GM12878 (cell line): Measurements from ENCODE around the gene COQ3. TPM values are rescaled to one million over a fixed set of nuclear protein-coding genes. Genes with fewer than 3 reads are reported as not detected.

Experiments
- ASH2L ChIP-seq: fragments of 300-600, 200-600 bp; sonication (generic); IDR thresholded peaks from 2 replicates; pipeline ENCODE4 v1.6.1; 2017; ENCODE audit warnings: low read depth, mild to moderate bottlenecking, borderline replicate concordance
- BMI1 ChIP-seq: fragments of 450-650 bp; IDR thresholded peaks from 2 replicates; pipeline ENCODE4 v1.6.1; 2016; ENCODE audit warnings: mild to moderate bottlenecking, moderate library complexity, borderline replicate concordance
- CEBPB ChIP-seq, 2 experiments: fragments of 150-350 bp in 1 of 2; IDR thresholded peaks; 2 replicates each; pipeline ENCODE4 v1.6.1; 2012 to 2014; ENCODE audit warnings: low read depth in 2 of 2, low read length in 2 of 2, borderline replicate concordance in 1 of 2, inconsistent platforms in 1 of 2
- CEBPZ ChIP-seq: fragments of 150-350 bp; IDR thresholded peaks from 2 replicates; pipeline ENCODE4 v1.6.1; 2016; ENCODE audit warnings: low read depth, low read length
- CREM ChIP-seq: IDR thresholded peaks from 2 replicates; pipeline ENCODE4 v1.6.1; 2014; ENCODE audit warnings: antibody characterized with exemption, low read depth
- HCFC1 ChIP-seq: fragments of 150-350 bp; IDR thresholded peaks from 2 replicates; pipeline ENCODE4 v1.6.1; 2014; ENCODE audit warnings: low read length
- MEF2A ChIP-seq: IDR thresholded peaks from 2 replicates; pipeline ENCODE4 v1.6.1; 2011; ENCODE audit warnings: low read depth, mild to moderate bottlenecking, low read length, moderate library complexity; ENCODE audit not compliant: insufficient read depth
- MTA3 ChIP-seq: IDR thresholded peaks from 2 replicates; pipeline ENCODE4 v1.6.1; 2012; ENCODE audit warnings: low read length, inconsistent platforms, borderline replicate concordance
- MXI1 ChIP-seq: fragments of 150-350 bp; IDR thresholded peaks from 2 replicates; pipeline ENCODE4 v1.6.1; 2011; ENCODE audit warnings: low read depth, mild to moderate bottlenecking, inconsistent platforms, low read length, improper control_type of control experiment
- MYB ChIP-seq: fragments of 150-350 bp; IDR thresholded peaks from 2 replicates; pipeline ENCODE4 v1.6.1; 2014; ENCODE audit warnings: mild to moderate bottlenecking, low read depth, low read length, borderline replicate concordance
- PBX3 ChIP-seq: IDR thresholded peaks from 2 replicates; pipeline ENCODE4 v1.6.1; 2011; ENCODE audit warnings: mild to moderate bottlenecking, low read depth, low read length, moderate library complexity; ENCODE audit not compliant: insufficient replicate concordance
- POLR2A ChIP-seq: IDR thresholded peaks from 2 replicates; pipeline ENCODE4 v1.6.1; 2011; ENCODE audit warnings: low read depth, mild to moderate bottlenecking, low read length
- SMC3 ChIP-seq: IDR thresholded peaks from 2 replicates; pipeline ENCODE4 v1.6.1; 2011; ENCODE audit warnings: low read length, improper control_type of control experiment, borderline replicate concordance
- SPI1 ChIP-seq: IDR thresholded peaks from 2 replicates; pipeline ENCODE4 v1.6.1; 2011; ENCODE audit warnings: low read depth, mild to moderate bottlenecking, low read length, moderate library complexity, borderline replicate concordance; ENCODE audit not compliant: insufficient read depth
- TCF12 ChIP-seq: IDR thresholded peaks from 2 replicates; pipeline ENCODE4 v1.6.1; 2011; ENCODE audit warnings: low read depth, mild to moderate bottlenecking, low read length
- YY1 ChIP-seq: IDR thresholded peaks from 2 replicates; pipeline ENCODE4 v1.6.1; 2011; ENCODE audit warnings: low read depth, mild to moderate bottlenecking, low read length
- ZBTB33 ChIP-seq: fragments of 450-650 bp; IDR thresholded peaks from 2 replicates; pipeline ENCODE4 v1.6.1; 2017; ENCODE audit warnings: mild to moderate bottlenecking
- ZNF384 ChIP-seq: IDR thresholded peaks from 2 replicates; pipeline ENCODE4 v1.6.1; 2012; ENCODE audit warnings: low read depth, mild to moderate bottlenecking, low read length, improper control_type of control experiment, borderline replicate concordance
- polyA plus RNA-seq, 11 experiments: library from polyadenylated mRNA; depleted of rRNA in 4 of 11; unstranded in 6 of 11; stranded (reverse) in 5 of 11; fragments of >200 nt; fragmentation: Nextera tagmentation in 4 of 11; fragmentation: Illumina TruSeq in 1 of 11; extraction: Ambion mirVana in 4 of 11; extraction: Trizol in 1 of 11; gene quantifications; 1 replicate in 1 of 11; 2 replicates in 10 of 11; pipeline versions ENCODE4 v1.2.1 to v1.2.3, GENCODE V29; 2011 to 2016; ENCODE audit warnings: inconsistent platforms in 2 of 11, missing spikeins in 2 of 11, low read depth in 1 of 11
- total RNA-seq, 4 experiments: library from RNA; depleted of rRNA in 3 of 4; stranded (reverse); fragments of >200 nt in 3 of 4; fragmentation: Illumina TruSeq in 1 of 4; extraction: Trizol in 1 of 4; gene quantifications; 2 replicates each; pipeline versions ENCODE4 v1.2.1 to v1.2.3, GENCODE V29; 2013 to 2021
- TF ChIP-seq, protein P1 (sequence below): fragments of 450-650 bp; IDR thresholded peaks from 2 replicates; pipeline ENCODE4 v1.6.1; 2016; ENCODE audit warnings: mild to moderate bottlenecking, moderate library complexity, borderline replicate concordance

Gene COQ3
- total and polyA plus RNA-seq, 10 of the 15 experiments (the other 5 are each of a cell fraction or from before 2014, with no cell fraction given): 9.3 to 50.6 (median 16.0) TPM

- TF ChIP-seq, protein P1, sequence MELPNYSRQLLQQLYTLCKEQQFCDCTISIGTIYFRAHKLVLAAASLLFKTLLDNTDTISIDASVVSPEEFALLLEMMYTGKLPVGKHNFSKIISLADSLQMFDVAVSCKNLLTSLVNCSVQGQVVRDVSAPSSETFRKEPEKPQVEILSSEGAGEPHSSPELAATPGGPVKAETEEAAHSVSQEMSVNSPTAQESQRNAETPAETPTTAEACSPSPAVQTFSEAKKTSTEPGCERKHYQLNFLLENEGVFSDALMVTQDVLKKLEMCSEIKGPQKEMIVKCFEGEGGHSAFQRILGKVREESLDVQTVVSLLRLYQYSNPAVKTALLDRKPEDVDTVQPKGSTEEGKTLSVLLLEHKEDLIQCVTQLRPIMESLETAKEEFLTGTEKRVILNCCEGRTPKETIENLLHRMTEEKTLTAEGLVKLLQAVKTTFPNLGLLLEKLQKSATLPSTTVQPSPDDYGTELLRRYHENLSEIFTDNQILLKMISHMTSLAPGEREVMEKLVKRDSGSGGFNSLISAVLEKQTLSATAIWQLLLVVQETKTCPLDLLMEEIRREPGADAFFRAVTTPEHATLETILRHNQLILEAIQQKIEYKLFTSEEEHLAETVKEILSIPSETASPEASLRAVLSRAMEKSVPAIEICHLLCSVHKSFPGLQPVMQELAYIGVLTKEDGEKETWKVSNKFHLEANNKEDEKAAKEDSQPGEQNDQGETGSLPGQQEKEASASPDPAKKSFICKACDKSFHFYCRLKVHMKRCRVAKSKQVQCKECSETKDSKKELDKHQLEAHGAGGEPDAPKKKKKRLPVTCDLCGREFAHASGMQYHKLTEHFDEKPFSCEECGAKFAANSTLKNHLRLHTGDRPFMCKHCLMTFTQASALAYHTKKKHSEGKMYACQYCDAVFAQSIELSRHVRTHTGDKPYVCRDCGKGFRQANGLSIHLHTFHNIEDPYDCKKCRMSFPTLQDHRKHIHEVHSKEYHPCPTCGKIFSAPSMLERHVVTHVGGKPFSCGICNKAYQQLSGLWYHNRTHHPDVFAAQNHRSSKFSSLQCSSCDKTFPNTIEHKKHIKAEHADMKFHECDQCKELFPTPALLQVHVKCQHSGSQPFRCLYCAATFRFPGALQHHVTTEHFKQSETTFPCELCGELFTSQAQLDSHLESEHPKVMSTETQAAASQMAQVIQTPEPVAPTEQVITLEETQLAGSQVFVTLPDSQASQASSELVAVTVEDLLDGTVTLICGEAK: peak; percentile 99
- TF ChIP-seq SMC3: no peak
- TF ChIP-seq MTA3: no peak
- TF ChIP-seq ZNF384: no peak
- TF ChIP-seq ASH2L: no peak
- no peak for TF ChIP-seq BMI1
- TF ChIP-seq ZBTB33: no peak
- no peak for TF ChIP-seq CEBPZ
- no peak for TF ChIP-seq CEBPB (IDR thresholded peaks at IDR 0.05; ENCODE audit: borderline replicate concordance in 1 of 2, low read depth in 2 of 2, low read length in 2 of 2)
- peak; percentile 78 for TF ChIP-seq PBX3
- peak; percentile 86 for TF ChIP-seq POLR2A
- no peak for TF ChIP-seq MEF2A
- TF ChIP-seq MYB: no peak
- TF ChIP-seq HCFC1: peak; percentile 80
- no peak; the same call in none of the 2 replicates for TF ChIP-seq MXI1
- 0 out of 2 replicates have a peak, but pooled peaks have one; percentile 27 for TF ChIP-seq TCF12
- TF ChIP-seq SPI1: no peak
- peak; percentile 60; the same call in 1 of the 2 replicates for TF ChIP-seq CREM
- TF ChIP-seq YY1: peak; percentile 99
Observed at GRCh38 chr6:99424761-99425646, 31.0 kb upstream of the COQ3 start, which contains the start of gene PNISR (continued).
